Measurements from ENCODE around the gene ZNF613.
"Not testable (repeated sequence)": the region's sequence is repeated elsewhere in the genome, so short reads cannot be mapped to it uniquely, and the experiment has no call there.

DNA sequence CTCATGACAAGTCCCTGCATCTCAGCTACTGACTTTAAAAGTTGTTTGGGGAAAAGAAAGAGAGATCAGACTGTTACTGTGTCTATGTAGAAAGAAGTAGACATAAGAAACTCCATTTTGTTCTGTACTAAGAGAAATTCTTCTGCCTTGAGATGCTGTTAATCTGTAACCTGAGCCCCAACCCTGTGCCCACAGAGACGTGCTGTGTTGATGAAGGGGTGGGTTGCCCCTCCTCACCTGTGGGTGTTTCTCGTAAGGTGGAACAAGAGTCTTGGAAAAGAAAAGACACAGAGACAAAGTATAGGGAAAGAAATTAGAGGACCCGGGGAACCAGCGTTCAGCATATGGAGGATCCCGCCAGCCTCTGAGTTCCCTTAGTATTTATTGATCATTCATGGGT is 19.3 kb upstream of the ZNF613 start:
- TF ChIP-seq, protein P1, sequence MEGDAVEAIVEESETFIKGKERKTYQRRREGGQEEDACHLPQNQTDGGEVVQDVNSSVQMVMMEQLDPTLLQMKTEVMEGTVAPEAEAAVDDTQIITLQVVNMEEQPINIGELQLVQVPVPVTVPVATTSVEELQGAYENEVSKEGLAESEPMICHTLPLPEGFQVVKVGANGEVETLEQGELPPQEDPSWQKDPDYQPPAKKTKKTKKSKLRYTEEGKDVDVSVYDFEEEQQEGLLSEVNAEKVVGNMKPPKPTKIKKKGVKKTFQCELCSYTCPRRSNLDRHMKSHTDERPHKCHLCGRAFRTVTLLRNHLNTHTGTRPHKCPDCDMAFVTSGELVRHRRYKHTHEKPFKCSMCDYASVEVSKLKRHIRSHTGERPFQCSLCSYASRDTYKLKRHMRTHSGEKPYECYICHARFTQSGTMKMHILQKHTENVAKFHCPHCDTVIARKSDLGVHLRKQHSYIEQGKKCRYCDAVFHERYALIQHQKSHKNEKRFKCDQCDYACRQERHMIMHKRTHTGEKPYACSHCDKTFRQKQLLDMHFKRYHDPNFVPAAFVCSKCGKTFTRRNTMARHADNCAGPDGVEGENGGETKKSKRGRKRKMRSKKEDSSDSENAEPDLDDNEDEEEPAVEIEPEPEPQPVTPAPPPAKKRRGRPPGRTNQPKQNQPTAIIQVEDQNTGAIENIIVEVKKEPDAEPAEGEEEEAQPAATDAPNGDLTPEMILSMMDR (IDR thresholded peaks at IDR 0.05; ENCODE audit: low read depth, low read length, poor library complexity, severe bottlenecking) = not testable (repeated sequence)
- not testable (repeated sequence) for TF ChIP-seq EZH2phosphoT487 (IDR thresholded peaks at IDR 0.05; ENCODE audit: borderline replicate concordance, low read length)

All from DOHH2 (cell line).